Measurements from ENCODE around the gene TRAF3IP1. TPM values are rescaled to one million over a fixed set of nuclear protein-coding genes. Genes with fewer than 3 reads are reported as not detected.
A peak's percentile ranks its signal among the peaks of the same experiment; 100 is the strongest.

Gene TRAF3IP1
- total and polyA plus RNA-seq, 2 of the 13 experiments (the other 11 are each of a cell fraction or from before 2014, with no cell fraction given): 4.1 to 12.9 TPM

GRCh38 chr2:238378230-238379095 lies 58.1 kb downstream of the TRAF3IP1 start:
- Histone ChIP-seq H3K9me3 (ENCODE audit: low read length) (no peaks in the 10 kb centered on the region), H3K4me3 (replicated peaks in 1 of 3; ENCODE audit: insufficient read depth in 1 of 3, low read depth in 2 of 3, low read length in 3 of 3) (no peak overlapping the region), H3K4me1 (ENCODE audit: insufficient read depth, low read length) (peaks cover 7% of the 10 kb centered on the region), H3K27me3 (ENCODE audit: control insufficient read depth in 1 of 2, insufficient read depth in 2 of 2, low read length in 2 of 2) (no peaks in the 10 kb centered on the region), H3K36me3 (replicated peaks in 1 of 2; ENCODE audit: control insufficient read depth in 1 of 2, insufficient read depth in 2 of 2, low read length in 2 of 2) (peaks cover 0 to 3% of the 10 kb centered on the region in 2 experiments; a peak in 1 of 5 replicates), H3K9ac (ENCODE audit: insufficient read depth, low read depth, low read length) (no peak overlapping the region), H4K20me1 (ENCODE audit: insufficient read depth, low read length) (no peaks in the 10 kb centered on the region), H3K27ac (ENCODE audit: extremely low read length, insufficient read depth, low read length) (no peak overlapping the region), H3K79me2 (ENCODE audit: insufficient read depth, low read length) (no peaks in the 10 kb centered on the region), H3K4me2 (ENCODE audit: low read depth, low read length) (no peak overlapping the region), H2AFZ (ENCODE audit: low read length) (no peak overlapping the region)
- DNase-seq (ENCODE audit: low spot score) (no peak), ATAC-seq (no peak), FAIRE-seq (no peak)
- in situ Hi-C loops (cut with HindIII; ENCODE audit: extremely low pct_ligation_motif_present, low pct_unique_long_range_greater_than_20kb): no loop called here
- WGBS (ENCODE audit: low lambda C conversion rate): 98% methylated on average over 11 of the region's 11 CpGs
- POLR2A ChIA-PET: no interaction called here
- BruUV-seq (replicated peaks): no TSS peak
- TF ChIP-seq AKAP8 (CRISPR knock-in tag; IDR thresholded peaks at IDR 0.05) (no peak), MAFF (IDR thresholded peaks at IDR 0.05; ENCODE audit: low read depth, low read length) (0 out of 2 replicates have a peak, but pooled peaks have one; percentile 15), MAFK (conservative IDR thresholded peaks at IDR 0.05 in 1 of 2, IDR thresholded peaks at IDR 0.05 in 1 of 2; ENCODE audit: low read length in 2 of 2) (peak; percentile 40 to 53; a peak in 2 of 4 replicates), MBD4 (IDR thresholded peaks at IDR 0.05; ENCODE audit: borderline replicate concordance, low read length) (no peak), ZNF256 (CRISPR knock-in tag; conservative IDR thresholded peaks at IDR 0.05) (no peak), SRSF9 (IDR thresholded peaks at IDR 0.05; ENCODE audit: borderline replicate concordance, insufficient read depth, low read depth, low read length, poor library complexity, severe bottlenecking) (no peak), CHD2 (IDR thresholded peaks at IDR 0.05; ENCODE audit: low read depth, low read length) (no peak)
- TF ChIP-seq, protein P1, sequence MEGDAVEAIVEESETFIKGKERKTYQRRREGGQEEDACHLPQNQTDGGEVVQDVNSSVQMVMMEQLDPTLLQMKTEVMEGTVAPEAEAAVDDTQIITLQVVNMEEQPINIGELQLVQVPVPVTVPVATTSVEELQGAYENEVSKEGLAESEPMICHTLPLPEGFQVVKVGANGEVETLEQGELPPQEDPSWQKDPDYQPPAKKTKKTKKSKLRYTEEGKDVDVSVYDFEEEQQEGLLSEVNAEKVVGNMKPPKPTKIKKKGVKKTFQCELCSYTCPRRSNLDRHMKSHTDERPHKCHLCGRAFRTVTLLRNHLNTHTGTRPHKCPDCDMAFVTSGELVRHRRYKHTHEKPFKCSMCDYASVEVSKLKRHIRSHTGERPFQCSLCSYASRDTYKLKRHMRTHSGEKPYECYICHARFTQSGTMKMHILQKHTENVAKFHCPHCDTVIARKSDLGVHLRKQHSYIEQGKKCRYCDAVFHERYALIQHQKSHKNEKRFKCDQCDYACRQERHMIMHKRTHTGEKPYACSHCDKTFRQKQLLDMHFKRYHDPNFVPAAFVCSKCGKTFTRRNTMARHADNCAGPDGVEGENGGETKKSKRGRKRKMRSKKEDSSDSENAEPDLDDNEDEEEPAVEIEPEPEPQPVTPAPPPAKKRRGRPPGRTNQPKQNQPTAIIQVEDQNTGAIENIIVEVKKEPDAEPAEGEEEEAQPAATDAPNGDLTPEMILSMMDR (CRISPR knock-in tag; IDR thresholded peaks at IDR 0.05): no peak
- intact Hi-C loops (cut with micrococcal nuclease; ENCODE audit: unreplicated experiment): no loop called here
- CTCF ChIA-PET (ENCODE audit: low intra/inter-chr PET ratio, low total read pairs): no interaction called here
